KOPT-K1 (cell line): Measurements from ENCODE around the gene MYL5.

Source experiments
- H3K27ac ChIP-seq: fragments of 200-600 bp; sonication (generic); 2 replicates; pipeline ENCODE4 v1.5.1; 2016; ENCODE audit warnings: antibody characterized with exemption, mild to moderate bottlenecking, low read depth, low read length; ENCODE audit not compliant: poor library complexity, severe bottlenecking
- H3K36me3 ChIP-seq: fragments of 200-600 bp; sonication (generic); 2 replicates; pipeline ENCODE4 v1.5.1; 2017; ENCODE audit warnings: antibody characterized with exemption, mild to moderate bottlenecking, low read length, moderate library complexity; ENCODE audit not compliant: insufficient read depth
- H3K9me3 ChIP-seq: fragments of 200-600 bp; sonication (generic); 2 replicates; pipeline ENCODE4 v1.5.1; 2017; ENCODE audit warnings: antibody characterized with exemption, low read length, mild to moderate bottlenecking; ENCODE audit not compliant: insufficient read depth, poor library complexity, severe bottlenecking

MYL5 gene

DNA sequence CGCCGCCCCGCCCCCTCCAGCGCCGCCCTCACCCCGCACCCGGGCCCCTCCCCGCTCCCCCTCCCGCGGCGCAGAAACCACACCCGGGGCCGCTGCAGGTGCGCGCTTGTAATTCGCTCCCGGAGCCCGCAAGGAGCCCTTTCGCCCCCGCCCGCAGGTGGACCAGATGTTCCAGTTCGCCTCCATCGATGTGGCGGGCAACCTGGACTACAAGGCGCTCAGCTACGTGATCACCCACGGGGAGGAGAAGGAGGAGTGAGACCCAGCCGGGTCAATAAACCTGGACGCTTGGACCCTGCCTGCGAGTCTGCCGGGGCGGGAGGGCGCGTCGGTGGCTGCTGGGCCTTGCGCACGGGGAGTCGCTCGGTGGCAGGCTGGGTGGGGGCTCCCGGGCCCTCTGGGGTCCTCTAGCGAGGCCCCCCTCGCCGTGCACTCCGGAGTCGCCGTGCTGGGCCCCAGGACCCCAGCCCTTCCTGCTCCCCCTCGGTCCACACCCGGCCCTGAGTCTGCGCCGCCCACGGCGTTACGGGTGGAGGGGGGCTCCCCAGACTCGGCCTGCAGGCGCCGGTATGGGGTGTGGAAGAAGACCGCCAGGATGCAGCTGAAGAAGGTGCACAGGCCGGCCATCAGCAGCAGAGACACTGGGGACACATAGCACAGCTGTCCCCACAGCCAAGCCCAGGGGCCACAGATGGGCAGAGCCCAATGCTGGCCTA is 7.6 kb downstream of the MYL5 start:
- Histone ChIP-seq H3K36me3 (no peaks in the 10 kb centered on the region), H3K9me3 (no peaks in the 10 kb centered on the region), H3K27ac (no peak overlapping the region)

DNA sequence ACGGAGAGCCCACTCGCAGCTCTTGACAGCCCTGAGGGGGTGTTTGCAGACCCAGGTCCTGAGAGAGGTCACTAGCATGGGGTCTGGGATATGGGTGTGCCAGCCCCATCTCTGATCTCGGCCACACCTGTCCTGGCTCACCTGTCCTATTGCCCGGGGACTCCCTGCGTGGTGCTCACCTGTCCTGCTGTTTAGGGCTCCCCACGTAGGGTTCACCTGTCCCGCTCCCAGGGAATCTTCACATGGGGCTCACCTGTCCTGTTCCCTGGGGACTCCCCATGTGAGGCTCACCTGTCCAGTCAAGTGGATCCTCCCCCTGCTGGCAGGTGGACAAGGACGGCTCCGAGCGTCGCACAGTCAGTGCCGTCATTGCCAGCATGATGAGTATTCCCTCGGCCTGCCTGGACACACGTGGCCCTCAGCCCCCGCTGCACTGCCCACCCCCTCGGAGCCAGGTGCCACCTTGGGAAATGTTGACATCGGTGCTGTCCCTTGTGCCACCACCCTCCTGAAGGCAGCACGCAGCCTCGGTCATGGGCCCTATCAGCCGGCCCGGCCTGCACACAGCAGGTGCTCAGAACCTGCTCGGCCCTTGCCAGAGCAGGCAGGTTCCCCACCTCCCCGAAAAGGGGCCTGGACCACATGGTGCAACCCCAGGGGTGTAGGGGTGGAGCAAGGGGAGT is 8.3 kb downstream of the MYL5 start:
- H3K9me3 ChIP-seq: no peaks in the 10 kb centered on the region
- no peak overlapping the region for H3K27ac ChIP-seq
- H3K36me3 ChIP-seq: no peaks in the 10 kb centered on the region

DNA sequence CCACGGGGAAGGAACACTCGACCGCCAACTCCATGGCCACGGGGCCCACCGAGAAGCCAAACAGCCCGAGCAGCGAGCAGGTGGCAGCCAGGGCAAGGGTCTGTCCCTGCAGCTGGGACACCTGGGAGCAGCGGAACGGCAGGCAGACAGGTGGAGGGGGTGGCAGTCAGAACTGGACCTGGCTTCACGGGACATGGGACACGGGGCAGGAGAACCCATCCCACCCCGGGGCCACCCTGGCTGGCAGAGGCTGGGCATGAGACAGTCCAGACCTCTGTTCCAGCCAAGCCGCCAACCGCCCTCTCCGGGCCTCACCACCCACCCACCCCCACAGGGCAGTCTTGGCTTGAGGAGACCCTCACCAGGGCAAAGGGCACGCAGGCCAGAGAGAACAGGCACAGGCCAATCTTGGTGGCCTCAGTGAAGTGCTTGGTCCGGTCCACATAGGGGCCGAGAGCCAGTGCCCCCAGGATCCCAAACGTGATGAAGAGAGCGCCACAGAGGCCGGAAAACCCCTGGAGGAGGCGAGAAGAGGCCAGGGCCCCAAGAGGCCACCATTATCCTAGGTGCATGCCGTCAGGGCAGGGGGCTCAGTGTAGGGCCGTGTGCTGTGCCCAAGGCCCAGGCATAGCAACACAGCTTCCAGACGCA is 9.0 kb downstream of the MYL5 start:
- H3K9me3 ChIP-seq: no peaks in the 10 kb centered on the region
- H3K36me3 ChIP-seq: no peaks in the 10 kb centered on the region
- H3K27ac ChIP-seq: no peak overlapping the region

DNA sequence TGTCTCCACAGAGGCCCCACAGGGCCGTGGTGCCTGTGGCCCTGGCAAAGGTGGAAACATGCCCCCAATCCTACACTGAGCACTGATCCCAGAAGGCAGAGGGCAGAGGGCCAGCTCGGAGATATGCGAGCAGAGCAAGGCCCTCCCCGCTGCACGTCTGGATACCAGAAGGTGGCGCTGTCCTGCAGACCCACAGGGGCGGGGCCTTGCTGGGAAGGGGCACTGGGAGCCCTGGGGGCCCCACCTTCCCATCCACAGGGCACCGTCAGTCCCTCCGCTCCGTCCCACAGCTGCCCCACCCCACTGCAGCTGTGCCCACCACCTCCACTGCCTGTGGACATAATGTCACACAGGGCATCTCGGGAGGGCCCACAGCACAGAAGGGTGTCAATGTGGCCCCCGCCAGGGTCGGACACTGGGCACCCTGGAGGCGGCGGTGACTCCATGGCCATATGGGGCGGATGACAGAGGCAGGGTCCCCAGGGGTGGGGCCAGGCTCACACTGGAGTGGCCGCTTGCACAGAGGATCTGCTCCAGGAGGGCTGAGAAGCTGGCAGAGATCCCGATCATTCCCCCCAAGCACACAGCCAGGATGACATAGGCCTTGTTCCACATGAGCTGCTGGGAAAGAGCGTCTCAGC is 9.8 kb downstream of the MYL5 start:
- no peak overlapping the region for H3K27ac ChIP-seq
- H3K36me3 ChIP-seq: no peaks in the 10 kb centered on the region
- H3K9me3 ChIP-seq: no peaks in the 10 kb centered on the region

DNA sequence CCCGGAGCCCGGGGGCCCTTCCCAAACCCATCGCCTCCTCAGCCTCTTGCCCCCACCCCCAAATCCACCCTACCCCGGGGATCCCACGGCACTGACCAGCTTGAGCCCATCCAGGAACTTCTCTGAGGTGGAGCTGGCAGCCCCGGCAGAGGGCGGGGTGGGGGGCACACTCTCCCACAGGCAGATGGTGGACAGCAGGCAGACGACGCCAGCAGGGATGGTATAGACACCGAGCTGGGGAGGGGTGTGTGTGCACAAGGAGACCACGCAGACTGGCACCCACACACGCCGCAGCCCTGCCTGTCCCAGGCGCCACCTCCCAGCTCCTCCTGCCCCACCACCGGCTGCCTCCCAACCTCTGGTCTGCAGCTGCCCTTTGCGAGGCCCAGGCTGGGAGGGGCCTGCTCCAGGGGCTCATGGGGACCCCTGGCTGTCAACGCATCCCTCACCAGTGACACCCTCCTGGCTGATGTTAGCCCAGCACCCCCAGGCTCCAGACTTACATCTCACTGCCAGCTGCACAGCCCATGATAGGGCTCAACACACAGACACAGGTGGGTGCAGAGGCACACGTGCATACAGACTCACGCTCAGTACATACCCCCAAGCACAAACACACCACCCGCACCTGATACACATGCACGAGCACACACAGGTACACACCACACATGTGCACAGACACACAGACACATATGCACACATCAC is 10.4 kb downstream of the MYL5 start:
- H3K36me3 ChIP-seq: no peaks in the 10 kb centered on the region
- H3K9me3 ChIP-seq: no peaks in the 10 kb centered on the region
- H3K27ac ChIP-seq: no peak overlapping the region

DNA sequence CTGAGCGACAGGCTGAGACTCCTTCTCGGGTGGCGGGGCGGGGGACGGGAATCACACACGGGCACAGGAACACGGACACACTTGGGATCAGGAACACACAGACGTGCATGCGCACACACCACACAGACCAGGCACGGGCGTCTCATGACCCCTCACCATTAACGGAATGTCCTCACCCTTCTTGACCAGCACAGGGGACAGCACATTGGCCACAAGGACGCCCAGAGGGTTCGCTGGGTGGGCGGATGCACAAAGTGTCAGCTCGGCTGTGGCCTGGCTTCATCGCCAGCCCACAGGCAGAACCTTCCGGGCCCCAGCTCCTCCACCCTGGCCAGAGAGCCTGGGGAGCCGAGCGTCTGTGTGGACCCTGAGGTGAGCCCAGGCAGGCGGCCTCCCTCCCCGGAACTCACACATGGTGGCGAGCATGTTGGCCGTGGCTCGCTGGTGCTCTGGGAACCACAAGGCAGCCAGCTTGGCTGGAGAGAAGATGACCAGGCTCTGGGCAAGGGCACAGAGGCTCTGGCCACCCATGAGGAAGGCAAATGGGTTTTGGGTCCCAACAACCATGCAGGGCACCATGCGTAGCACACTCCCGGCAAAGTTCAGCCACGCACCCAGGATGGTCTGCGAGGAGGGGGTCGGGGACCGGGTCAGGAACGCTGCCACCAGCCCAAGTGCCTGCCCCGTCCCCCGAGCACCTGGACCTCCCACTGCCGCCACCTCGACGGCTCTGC is 11.5 kb downstream of the MYL5 start:
- no peaks in the 10 kb centered on the region for H3K9me3 ChIP-seq
- H3K27ac ChIP-seq: no peak overlapping the region
- H3K36me3 ChIP-seq: no peaks in the 10 kb centered on the region

DNA sequence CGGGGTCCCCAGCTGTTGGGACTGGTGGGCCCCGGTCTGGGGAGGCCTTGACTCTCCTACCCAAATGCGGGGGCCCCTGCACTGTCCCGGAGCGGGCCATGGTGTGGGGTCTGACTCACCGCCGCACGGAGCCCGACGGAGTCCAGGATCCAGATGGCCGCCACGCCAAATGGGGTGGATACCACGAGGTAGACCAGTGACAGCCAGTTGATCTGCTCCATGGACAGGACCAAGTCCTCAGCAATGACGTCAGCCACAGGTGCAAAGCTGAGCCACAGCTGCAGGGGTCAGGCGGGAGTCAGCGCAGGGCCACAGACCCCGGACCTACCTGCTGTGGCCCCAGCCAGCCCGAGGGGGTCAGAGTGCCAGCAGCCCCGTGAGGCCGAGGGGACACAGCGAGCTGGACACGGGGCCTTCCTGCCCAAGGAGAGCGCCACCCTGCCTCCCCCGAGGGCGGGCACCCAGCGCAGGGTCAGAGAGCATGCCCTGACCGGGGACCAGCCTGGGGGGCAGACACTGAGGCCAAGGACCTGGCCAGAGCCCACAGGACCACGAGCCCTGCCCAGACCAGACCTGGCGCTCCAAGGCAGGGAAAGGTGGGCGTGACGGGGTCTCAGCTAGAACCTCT is 12.2 kb downstream of the MYL5 start:
- no peaks in the 10 kb centered on the region for H3K9me3 ChIP-seq
- H3K27ac ChIP-seq: no peak overlapping the region
- no peaks in the 10 kb centered on the region for H3K36me3 ChIP-seq

DNA sequence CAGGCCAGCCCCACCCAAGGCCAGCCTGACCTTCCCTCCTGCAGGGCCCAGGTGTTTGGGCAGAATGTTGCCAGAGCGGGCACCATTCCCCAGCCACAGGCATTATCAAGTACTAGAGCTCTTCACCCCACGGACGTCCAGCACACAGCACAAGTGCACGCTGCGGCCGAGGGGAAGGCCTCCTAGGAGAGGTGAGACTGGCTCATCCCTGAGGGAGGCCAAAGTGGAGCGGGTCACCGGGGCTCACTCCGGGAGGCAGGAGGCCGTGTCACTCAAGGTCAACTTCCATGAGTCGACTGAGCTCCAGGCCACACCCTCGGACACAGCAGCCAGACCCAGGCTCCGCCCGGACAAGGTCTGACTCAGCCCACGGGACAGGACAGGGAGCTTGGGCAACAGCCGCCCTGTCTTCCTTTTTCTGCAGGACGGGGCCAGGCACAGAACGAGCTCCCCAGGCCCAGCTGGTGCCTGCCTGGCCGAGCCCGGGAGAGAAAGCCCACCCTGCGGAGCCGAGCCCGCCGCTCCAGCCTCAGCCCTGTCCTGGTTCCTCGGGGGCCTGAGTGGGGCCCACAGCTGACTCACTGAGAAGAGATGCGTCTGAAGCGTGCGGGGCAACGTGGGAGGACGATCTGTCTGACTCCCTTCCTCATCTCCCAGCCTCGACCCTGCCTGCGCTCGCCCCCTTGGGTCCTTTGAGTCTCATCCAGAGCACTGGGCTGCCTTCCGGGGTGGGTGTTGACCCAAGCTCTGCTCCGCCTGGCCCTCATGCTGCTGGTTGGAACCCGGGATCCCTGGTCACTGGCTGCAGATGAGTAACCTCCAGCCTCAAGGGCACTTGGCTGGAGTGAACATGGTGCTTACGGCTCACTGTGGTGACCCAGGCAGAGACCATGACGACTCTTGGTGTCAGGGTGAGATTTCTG is 13.0 kb downstream of the MYL5 start:
- Histone ChIP-seq H3K9me3 (no peaks in the 10 kb centered on the region), H3K36me3 (no peaks in the 10 kb centered on the region), H3K27ac (no peak overlapping the region)

DNA sequence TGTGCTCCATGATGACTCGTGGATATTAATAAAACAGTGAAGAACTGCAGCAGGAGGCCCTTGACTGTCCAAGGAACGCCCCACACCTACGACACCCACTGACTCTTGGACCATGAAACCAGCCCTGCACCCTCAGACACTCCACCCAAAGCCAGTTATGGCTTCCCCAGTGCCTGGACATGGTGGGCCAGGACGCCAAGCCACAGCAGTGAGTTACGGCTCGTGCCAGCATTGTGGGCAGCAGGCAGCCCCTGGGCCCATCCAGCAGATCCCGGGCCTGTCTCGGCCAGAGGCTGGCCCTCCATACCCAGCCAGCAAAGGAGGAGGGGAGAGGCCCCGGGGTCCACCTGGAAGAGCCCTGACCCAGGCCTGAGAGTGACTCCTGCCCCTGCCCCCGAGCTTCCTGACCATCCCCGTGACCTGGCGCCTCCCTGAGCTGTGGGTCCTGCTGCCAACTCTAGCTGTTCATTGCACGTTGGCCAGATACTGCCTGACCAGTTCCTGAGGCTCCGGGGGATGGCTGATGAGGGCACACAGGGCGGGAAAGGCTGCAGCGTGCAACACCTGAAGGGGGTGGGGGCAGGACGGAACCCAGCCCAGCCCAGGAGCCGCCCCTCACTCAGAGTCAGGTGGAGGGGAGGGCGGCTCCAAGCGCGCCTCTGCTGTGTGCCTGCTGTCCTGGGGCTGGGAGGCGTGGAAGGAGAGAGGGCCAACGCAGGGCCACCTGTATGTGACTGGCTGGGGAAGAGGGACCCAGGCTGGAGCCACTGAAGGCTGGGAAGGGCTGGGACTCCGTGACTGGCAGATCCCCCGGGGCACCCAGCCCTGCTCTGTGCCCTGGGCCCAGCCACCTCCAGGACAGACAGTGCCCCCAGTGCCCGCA is 13.9 kb downstream of the MYL5 start:
- no peaks in the 10 kb centered on the region for H3K36me3 ChIP-seq
- H3K9me3 ChIP-seq: no peaks in the 10 kb centered on the region
- H3K27ac ChIP-seq: no peak overlapping the region

DNA sequence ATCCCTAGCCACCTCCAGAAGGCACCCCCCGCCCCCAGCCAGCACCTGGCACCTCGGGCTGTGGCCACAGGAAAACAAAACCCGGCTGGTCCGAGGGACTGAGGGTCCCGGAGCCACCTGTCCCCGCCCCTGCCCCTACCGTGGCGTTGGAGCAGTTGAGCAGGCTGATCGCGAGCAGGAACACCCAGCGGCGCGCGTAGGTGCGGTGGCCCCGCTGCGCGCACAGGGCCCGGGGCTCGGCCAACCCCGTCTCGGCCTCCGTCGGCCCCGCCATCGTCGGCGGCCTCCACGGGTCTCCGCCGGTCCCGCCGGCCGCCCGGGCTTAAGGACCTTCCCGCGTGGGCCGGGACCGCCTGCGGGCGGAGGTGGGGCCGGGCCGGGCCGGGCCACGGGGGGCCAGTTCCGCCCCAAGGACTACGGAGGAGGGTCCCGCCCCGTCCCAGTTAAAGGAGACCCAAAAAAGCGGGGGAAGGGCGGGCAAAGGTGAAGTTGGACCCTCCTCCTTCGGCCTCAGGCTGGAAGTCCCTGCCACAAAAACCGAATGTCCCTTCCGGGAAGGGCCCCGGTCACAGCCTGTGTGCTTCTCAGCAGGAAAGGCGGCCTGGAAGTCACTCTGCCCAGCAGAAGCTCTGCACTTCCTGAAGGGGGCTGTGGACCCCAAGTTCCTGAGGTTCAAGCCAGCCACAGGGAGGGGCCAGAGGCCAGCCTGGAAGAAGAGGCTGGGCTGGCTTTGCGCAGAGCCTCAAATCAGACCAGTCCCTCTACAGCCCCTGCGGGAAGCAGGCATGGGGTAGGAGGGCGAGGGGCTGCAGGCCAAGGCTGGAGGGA is 14.7 kb downstream of the MYL5 start, which contains the start of gene SLC49A3:
Gene SLC49A3, minus strand, starts transcription at position 298 of the 828 bp plus-strand sequence. Its CDS starts 24 bp downstream, at position 274.
- Histone ChIP-seq H3K9me3 (no peaks in the 10 kb centered on the region), H3K36me3 (no peaks in the 10 kb centered on the region), H3K27ac (no peak within 1 kb of the TSS)

DNA sequence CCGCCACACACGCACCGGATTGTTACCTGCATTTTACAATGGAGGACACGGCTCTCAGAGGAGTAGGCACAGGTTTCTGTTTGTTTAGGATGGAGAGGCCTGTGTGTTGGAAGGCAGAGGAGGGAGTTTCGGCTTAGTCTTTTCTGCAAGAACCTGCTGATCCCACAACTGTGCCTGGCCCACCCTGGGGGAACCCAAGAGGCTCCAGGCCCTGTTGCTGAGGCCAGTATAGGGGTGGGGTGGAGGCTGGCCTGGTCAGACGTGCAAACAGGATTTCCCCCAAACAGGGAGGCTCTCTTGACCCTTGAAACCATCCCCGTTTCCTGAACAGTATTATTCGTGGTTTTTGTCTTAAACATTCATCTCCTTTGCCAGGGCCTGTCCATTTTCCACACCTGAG is 15.4 kb downstream of the MYL5 start:
- Histone ChIP-seq H3K27ac (no peak overlapping the region), H3K9me3 (no peaks in the 10 kb centered on the region), H3K36me3 (no peaks in the 10 kb centered on the region)
